Stimulated activated CD4-positive, alpha-beta T cell treated with anti-CD3 and anti-CD28 coated beads, Interleukin-4, amount 100 ng/mL, for 4 hours (primary cell): ENCODE results near the gene TIAL1.
"Not testable (repeated sequence)": the region's sequence is repeated elsewhere in the genome, so short reads cannot be mapped to it uniquely, and the experiment has no call there.

Experiments
- DNase-seq, 2 experiments: peaks; one replicate each; pipeline ENCODE4 v3.0.0-alpha.2; 2020

TIAL1 gene

GRCh38 chr10:119596537-119597404 lies at the start of gene TIAL1:
Gene TIAL1, minus strand, starts transcription at chr10:119596964. Its CDS starts 499 bp downstream, at chr10:119596465.
- peak; percentile 86 to 93 for DNase-seq

GRCh38 chr10:119644994-119645393 lies 48.2 kb upstream of the TIAL1 start:
- DNase-seq, result no peak

GRCh38 chr10:119644205-119644814 lies 47.5 kb upstream of the TIAL1 start:
- no peak for DNase-seq

GRCh38 chr10:119643306-119644204 lies 46.8 kb upstream of the TIAL1 start:
- DNase-seq, result no peak

GRCh38 chr10:119642556-119643111 lies 45.9 kb upstream of the TIAL1 start:
- DNase-seq, result no peak

- DNase-seq, result no peak
Observed at GRCh38 chr10:119640875-119641526, 44.2 kb upstream of the TIAL1 start.

- DNase-seq, result no peak
Observed at GRCh38 chr10:119640384-119640783, 43.6 kb upstream of the TIAL1 start.

- DNase-seq, result no peak
Observed at GRCh38 chr10:119638982-119639381, 42.2 kb upstream of the TIAL1 start.

GRCh38 chr10:119637631-119638030 lies 40.9 kb upstream of the TIAL1 start:
- no peak for DNase-seq

GRCh38 chr10:119634219-119634544 lies 37.4 kb upstream of the TIAL1 start:
- no peak for DNase-seq

GRCh38 chr10:119633538-119634218 lies 36.9 kb upstream of the TIAL1 start:
- no peak for DNase-seq

- DNase-seq, result no peak
Observed at GRCh38 chr10:119630300-119630699, 33.5 kb upstream of the TIAL1 start.

- DNase-seq, result no peak
Observed at GRCh38 chr10:119625570-119626280, 29.0 kb upstream of the TIAL1 start.

GRCh38 chr10:119621078-119621384 lies 24.3 kb upstream of the TIAL1 start:
- DNase-seq, result no peak

- no peak for DNase-seq
Observed at GRCh38 chr10:119620241-119621077, 23.7 kb upstream of the TIAL1 start.

- DNase-seq, result not testable (repeated sequence)
Observed at GRCh38 chr10:119619811-119620210, 23.0 kb upstream of the TIAL1 start.

- no peak for DNase-seq
Observed at GRCh38 chr10:119619215-119619614, 22.5 kb upstream of the TIAL1 start.

GRCh38 chr10:119616882-119617570 lies 20.3 kb upstream of the TIAL1 start:
- DNase-seq, result no peak

- DNase-seq, result no peak
Observed at GRCh38 chr10:119614686-119615085, 17.9 kb upstream of the TIAL1 start.

- DNase-seq, result no peak
Observed at GRCh38 chr10:119613741-119614140, 17.0 kb upstream of the TIAL1 start.
